Activated T-cell treated with anti-CD3 and anti-CD28 coated beads, Interleukin-2, amount 50 U/mL, for 48 hours (primary cell): ENCODE measurements around the gene SFMBT1.

Source experiments
- DNase-seq, 2 experiments: peaks; one replicate each; pipeline ENCODE4 v3.0.0-alpha.2; 2020

The SFMBT1 gene

GRCh38 chr3:52915294-52915693, 130.6 kb downstream of the SFMBT1 start:
- DNase-seq = no peak

GRCh38 chr3:52912885-52913731, 132.8 kb downstream of the SFMBT1 start:
- no peak for DNase-seq

- DNase-seq = no peak
These were observed 135.1 kb downstream of the SFMBT1 start for GRCh38 chr3:52910823-52911222.

- no peak for DNase-seq
These were observed 138.4 kb downstream of the SFMBT1 start for GRCh38 chr3:52907497-52907896.

GRCh38 chr3:52904552-52904951, 141.3 kb downstream of the SFMBT1 start:
- DNase-seq = no peak

- no peak for DNase-seq
These were observed 141.9 kb downstream of the SFMBT1 start for GRCh38 chr3:52904000-52904399.

GRCh38 chr3:52897130-52898122, 148.4 kb downstream of the SFMBT1 start, which contains the start of gene STIMATE:
STIMATE (minus strand) TSS chr3:52897548; CDS start chr3:52897450, 98 bp downstream.
- peak; percentile 87 to 92 for DNase-seq

- no peak for DNase-seq
These were observed 149.3 kb downstream of the SFMBT1 start for GRCh38 chr3:52896613-52897012.

GRCh38 chr3:52896151-52896550, 149.7 kb downstream of the SFMBT1 start:
- DNase-seq = no peak

- peak; percentile 62 to 65 for DNase-seq
These were observed 150.5 kb downstream of the SFMBT1 start for GRCh38 chr3:52895418-52895817.

- DNase-seq = no peak
These were observed 151.1 kb downstream of the SFMBT1 start for GRCh38 chr3:52894756-52895155.

GRCh38 chr3:52893723-52894122, 152.2 kb downstream of the SFMBT1 start:
- no peak for DNase-seq

GRCh38 chr3:52892625-52893311, 153.1 kb downstream of the SFMBT1 start:
- DNase-seq = peak; percentile 41 to 47

GRCh38 chr3:52892290-52892624, 153.6 kb downstream of the SFMBT1 start:
- no peak for DNase-seq

- no peak for DNase-seq
These were observed 154.2 kb downstream of the SFMBT1 start for GRCh38 chr3:52891615-52892081.

- DNase-seq = peak; percentile 62 to 72
These were observed 154.7 kb downstream of the SFMBT1 start for GRCh38 chr3:52891164-52891563.

GRCh38 chr3:52890735-52891134, 155.1 kb downstream of the SFMBT1 start:
- DNase-seq = peak; percentile 66 to 72

GRCh38 chr3:52889901-52890300, 156.0 kb downstream of the SFMBT1 start:
- DNase-seq = no peak

- no peak for DNase-seq
These were observed 158.7 kb downstream of the SFMBT1 start for GRCh38 chr3:52887166-52887565.

- DNase-seq = no peak
These were observed 159.7 kb downstream of the SFMBT1 start for GRCh38 chr3:52886049-52886730.

- DNase-seq = no peak
These were observed 163.5 kb downstream of the SFMBT1 start for GRCh38 chr3:52882377-52882776.

GRCh38 chr3:52881871-52882270, 164.0 kb downstream of the SFMBT1 start:
- no peak for DNase-seq
